Fibroblast of villous mesenchyme (primary cell): ENCODE measurements around the gene TWF2. TPM values are rescaled to one million over a fixed set of nuclear protein-coding genes. Genes with fewer than 3 reads are reported as not detected.

ENCODE experiments used
- DNase-seq: peaks from one replicate; pipeline ENCODE4 v3.0.0-alpha.2; 2010; ENCODE audit warnings: low read depth
- H3K4me3 ChIP-seq: 2 replicates; pipeline ENCODE4 v1.5.1; 2011; ENCODE audit warnings: low read depth, mild to moderate bottlenecking, low read length
- CTCF ChIP-seq: IDR thresholded peaks from 2 replicates; pipeline ENCODE4 v1.5.1; 2012; ENCODE audit warnings: low read depth, mild to moderate bottlenecking, low read length; ENCODE audit not compliant: insufficient read depth
- total RNA-seq: library from RNA; depleted of rRNA; stranded (reverse); fragments of >200 nt; gene quantifications from 2 replicates; pipeline ENCODE4 v1.2.3, GENCODE V29; 2012

The TWF2 gene
- total RNA-seq, 1 donor = 75.6 TPM

- TF ChIP-seq CTCF = no peak
- no peak for DNase-seq
- no peak overlapping the region for H3K4me3 ChIP-seq
These were observed 42.0 kb downstream of the TWF2 start for GRCh38 chr3:52196977-52197376.

- TF ChIP-seq CTCF = no peak
- DNase-seq = peak; percentile 90
These were observed 43.1 kb downstream of the TWF2 start for GRCh38 chr3:52195823-52196331.

GRCh38 chr3:52195291-52195597, 43.7 kb downstream of the TWF2 start:
- no peak overlapping the region for H3K4me3 ChIP-seq
- TF ChIP-seq CTCF = no peak
- no peak for DNase-seq

More at GRCh38 chr3:52195823-52196331, 43.1 kb downstream of the TWF2 start:
- no peak overlapping the region for H3K4me3 ChIP-seq

GRCh38 chr3:52194485-52195290, 44.3 kb downstream of the TWF2 start:
- no peak overlapping the region for H3K4me3 ChIP-seq
- peak; percentile 77 for DNase-seq
- TF ChIP-seq CTCF = no peak

- no peak for TF ChIP-seq CTCF
- no peak for DNase-seq
- H3K4me3 ChIP-seq = no peak overlapping the region
These were observed 45.9 kb downstream of the TWF2 start for GRCh38 chr3:52193065-52193464.

- no peak overlapping the region for H3K4me3 ChIP-seq
- TF ChIP-seq CTCF = no peak
- DNase-seq = no peak
These were observed 47.3 kb downstream of the TWF2 start for GRCh38 chr3:52191663-52192062.
